Bronchial epithelial cell (primary cell): ENCODE results near the gene HUNK. TPM values are rescaled to one million over a fixed set of nuclear protein-coding genes. Genes with fewer than 3 reads are reported as not detected.
A peak's percentile ranks its signal among the peaks of the same experiment; 100 is the strongest.

Experiments
- DNase-seq: peaks from one replicate; pipeline ENCODE4 v3.0.0-alpha.2; 2010; ENCODE audit warnings: low read depth
- FAIRE-seq: peaks from 2 replicates; lab custom pipeline; 2011; peaks lifted over from hg19 to GRCh38; lab: Jason Lieb, UNC
- H3K27me3 ChIP-seq: 2 replicates; pipeline ENCODE4 v1.5.1; 2011; ENCODE audit warnings: low read length; ENCODE audit not compliant: control insufficient read depth, insufficient read depth
- H3K36me3 ChIP-seq: 2 replicates; pipeline ENCODE4 v1.5.1; 2011; ENCODE audit warnings: low read length; ENCODE audit not compliant: control insufficient read depth, insufficient read depth
- H3K4me3 ChIP-seq: 2 replicates; pipeline ENCODE4 v1.5.1; 2011; ENCODE audit warnings: mild to moderate bottlenecking, low read depth, low read length, control low read depth
- CTCF ChIP-seq: IDR thresholded peaks from 2 replicates; pipeline ENCODE4 v1.5.1; 2011; ENCODE audit warnings: mild to moderate bottlenecking, moderate library complexity, low read length, control low read depth, inconsistent platforms; ENCODE audit not compliant: insufficient read depth, severe bottlenecking
- total RNA-seq: library from RNA; depleted of rRNA; stranded (reverse); fragments of >200 nt; gene quantifications from 2 replicates; pipeline ENCODE4 v1.2.1, GENCODE V29; 2014

HUNK gene
- total RNA-seq, 1 donor from 2014 or later = under 0.01 TPM

- no peak for TF ChIP-seq CTCF
- no peak for FAIRE-seq
- Histone ChIP-seq H3K36me3 (no peaks in the 10 kb centered on the region), H3K27me3 (no peaks in the 10 kb centered on the region), H3K4me3 (no peak overlapping the region)
- no peak for DNase-seq
Measured at GRCh38 chr21:31920275-31920674, 47.5 kb downstream of the HUNK start.

- Histone ChIP-seq H3K4me3 (no peak overlapping the region), H3K36me3 (no peaks in the 10 kb centered on the region), H3K27me3 (no peaks in the 10 kb centered on the region)
- no peak for TF ChIP-seq CTCF
- no peak for FAIRE-seq
- DNase-seq = peak; percentile 37
Measured at GRCh38 chr21:31921079-31921478, 48.3 kb downstream of the HUNK start.

GRCh38 chr21:31922881-31923280, 50.1 kb downstream of the HUNK start:
- no peak for DNase-seq
- Histone ChIP-seq H3K4me3 (no peak overlapping the region), H3K36me3 (no peaks in the 10 kb centered on the region), H3K27me3 (no peaks in the 10 kb centered on the region)
- no peak for FAIRE-seq
- no peak for TF ChIP-seq CTCF

GRCh38 chr21:31923756-31924155, 50.9 kb downstream of the HUNK start:
- no peak for TF ChIP-seq CTCF
- H3K4me3 ChIP-seq = no peak overlapping the region
- FAIRE-seq (no peak), DNase-seq (no peak)
- H3K27me3 ChIP-seq = no peaks in the 10 kb centered on the region
- no peaks in the 10 kb centered on the region for H3K36me3 ChIP-seq

GRCh38 chr21:31924548-31924947, 51.7 kb downstream of the HUNK start:
- no peak for TF ChIP-seq CTCF
- DNase-seq (no peak), FAIRE-seq (no peak)
- H3K36me3 ChIP-seq = no peaks in the 10 kb centered on the region
- no peaks in the 10 kb centered on the region for H3K27me3 ChIP-seq
- H3K4me3 ChIP-seq = no peak overlapping the region

- no peaks in the 10 kb centered on the region for H3K36me3 ChIP-seq
- FAIRE-seq = no peak
- H3K4me3 ChIP-seq = no peak overlapping the region
- no peaks in the 10 kb centered on the region for H3K27me3 ChIP-seq
- no peak for TF ChIP-seq CTCF
- DNase-seq = no peak
Measured at GRCh38 chr21:31926498-31926897, 53.7 kb downstream of the HUNK start.
